K562 (cell line): ENCODE measurements around the gene IQCN. TPM values are rescaled to one million over a fixed set of nuclear protein-coding genes. Genes with fewer than 3 reads are reported as not detected.
A peak's percentile ranks its signal among the peaks of the same experiment; 100 is the strongest.

Source experiments
- ATF7 ChIP-seq: fragments of 450-650 bp; IDR thresholded peaks from 2 replicates; pipeline ENCODE4 v1.7.1; 2014; ENCODE audit warnings: mild to moderate bottlenecking, moderate library complexity
- C11orf30 ChIP-seq: fragments of 450-650 bp; IDR thresholded peaks from 2 replicates; pipeline ENCODE4 v1.6.1; 2016; ENCODE audit warnings: low read depth, mild to moderate bottlenecking
- CHD4 ChIP-seq: fragments of 200-600 bp; sonication (generic); IDR thresholded peaks from 3 replicates; pipeline ENCODE4 v1.6.1; 2012; ENCODE audit warnings: low read depth, mild to moderate bottlenecking, mixed read lengths, low read length, inconsistent platforms; ENCODE audit not compliant: insufficient read depth, insufficient replicate concordance, poor library complexity, severe bottlenecking
- COPS2 ChIP-seq: fragments of 450-650 bp; conservative IDR thresholded peaks from 2 replicates; pipeline ENCODE4 v1.6.1; 2016; ENCODE audit warnings: mild to moderate bottlenecking, moderate library complexity
- FOXP1 ChIP-seq: sonication (generic); formaldehyde crosslinking; IDR thresholded peaks from 2 replicates; pipeline ENCODE4 v1.8.0; 2022; ENCODE audit warnings: mild to moderate bottlenecking, missing genetic modification reagents
- GABPB1 ChIP-seq: sonication (generic); formaldehyde crosslinking; IDR thresholded peaks from 2 replicates; pipeline ENCODE4 v1.8.0; 2022; ENCODE audit warnings: mild to moderate bottlenecking, missing genetic modification reagents
- HOMEZ ChIP-seq: fragments of 250-450 bp; sonication (Bioruptor Pico); IDR thresholded peaks from 2 replicates; pipeline ENCODE4 v1.4.0; 2020; ENCODE audit warnings: mild to moderate bottlenecking, moderate library complexity
- MAFK ChIP-seq: IDR thresholded peaks from 2 replicates; pipeline ENCODE4 v1.6.1; 2011; ENCODE audit warnings: low read length, improper control_type of control experiment
- MCM2 ChIP-seq: fragments of 450-650 bp; IDR thresholded peaks from 2 replicates; pipeline ENCODE4 v1.6.1; 2017; ENCODE audit warnings: low read depth, mild to moderate bottlenecking
- NFE2 ChIP-seq: IDR thresholded peaks from 2 replicates; pipeline ENCODE4 v1.6.1; 2014; ENCODE audit warnings: antibody characterized with exemption, low read depth
- NR4A1 ChIP-seq, 2 experiments: fragments of 250-450 bp in 1 of 2; fragments of 450-650 bp in 1 of 2; sonication (Bioruptor Pico) in 1 of 2; IDR thresholded peaks; 2 replicates each; pipeline versions ENCODE4 v1.4.0 to v1.6.1; 2016 to 2020; ENCODE audit warnings: mild to moderate bottlenecking in 2 of 2, missing compliant biosample characterization in 1 of 2, missing genetic modification characterization in 1 of 2, moderate library complexity in 1 of 2
- TSC22D4 ChIP-seq: fragments of 450-650 bp; IDR thresholded peaks from 2 replicates; pipeline ENCODE4 v1.6.1; 2016; ENCODE audit warnings: missing genetic modification characterization, missing biosample characterization, control low read depth
- UBTF ChIP-seq, 2 experiments: IDR thresholded peaks; 2 replicates each; pipeline ENCODE4 v1.6.1; 2012; ENCODE audit warnings: improper control_type of control experiment in 2 of 2, low read depth in 2 of 2, low read length in 2 of 2, borderline replicate concordance in 1 of 2
- ZNF12 ChIP-seq: sonication (generic); formaldehyde crosslinking; IDR thresholded peaks from 2 replicates; pipeline ENCODE4 v1.4.0; 2020; ENCODE audit warnings: mild to moderate bottlenecking, missing genetic modification reagents
- ZNF24 ChIP-seq: fragments of 450-650 bp; IDR thresholded peaks from 2 replicates; pipeline ENCODE4 v1.6.1; 2016
- ZNF444 ChIP-seq: fragments of 250-450 bp; sonication (Bioruptor Pico); IDR thresholded peaks from 2 replicates; pipeline ENCODE4 v1.4.0; 2020; ENCODE audit warnings: mild to moderate bottlenecking, moderate library complexity
- polyA plus RNA-seq, 8 experiments: library from polyadenylated mRNA; depleted of rRNA in 4 of 8; stranded (reverse) in 5 of 8; unstranded in 3 of 8; fragments of >200 nt; fragmentation: Nextera tagmentation in 2 of 8; fragmentation: Illumina TruSeq in 1 of 8; extraction: Ambion mirVana in 2 of 8; extraction: Trizol in 1 of 8; gene quantifications; 2 replicates each; pipeline versions ENCODE4 v1.2.1 to v1.2.3, GENCODE V29; 2011 to 2014; ENCODE audit warnings: inconsistent platforms in 1 of 8, missing spikeins in 1 of 8
- total RNA-seq, 7 experiments: library from RNA; depleted of rRNA in 6 of 7; stranded (reverse); fragments of >200 nt in 6 of 7; fragmentation: Illumina TruSeq in 2 of 7; extraction: Trizol in 2 of 7; gene quantifications; 2 replicates each; pipeline versions ENCODE4 v1.2.1 to v1.2.3, GENCODE V29; 2011 to 2021; ENCODE audit warnings: low replicate concordance in 1 of 7
- TF ChIP-seq, protein P1 (sequence below): IDR thresholded peaks from 2 replicates; pipeline ENCODE4 v1.6.1; 2011; ENCODE audit not compliant: insufficient read length; ENCODE audit errors: extremely low read depth
- TF ChIP-seq, protein P2 (sequence below): fragments of 250-450 bp; sonication (Bioruptor Pico); IDR thresholded peaks from 2 replicates; pipeline ENCODE4 v1.6.1; 2021; ENCODE audit warnings: mild to moderate bottlenecking
- TF ChIP-seq, protein P3 (sequence below): fragments of 250-450 bp; sonication (Bioruptor Pico); IDR thresholded peaks from 2 replicates; pipeline ENCODE4 v1.8.0; 2021; ENCODE audit warnings: mild to moderate bottlenecking, moderate library complexity

The IQCN gene
- total and polyA plus RNA-seq, 9 of the 15 experiments (the other 6 are each of a cell fraction or from before 2014, with no cell fraction given), result 0.01 to 0.07 (median 0.04) TPM; not detected in 3

- TF ChIP-seq FOXP1 (no peak; the same call in 1 of the 2 replicates), MAFK (peak; percentile 17; the same call in 1 of the 2 replicates), CHD4 (peak; percentile 58), GABPB1 (CRISPR knock-in tag) (no peak; the same call in 1 of the 2 replicates), ZNF444 (CRISPR knock-in tag) (no peak), ATF7 (peak; percentile 31), UBTF (IDR thresholded peaks at IDR 0.05; ENCODE audit: borderline replicate concordance in 1 of 2, low read depth in 2 of 2, low read length in 2 of 2) (peak in 1 of 2 experiments; percentile 23; a peak in 1 of 4 replicates), MCM2 (no peak), C11orf30 (no peak), COPS2 (no peak), NFE2 (no peak), NR4A1 (CRISPR knock-in tag; IDR thresholded peaks at IDR 0.05) (no peak), NR4A1 (tag; IDR thresholded peaks at IDR 0.05) (0 out of 2 replicates have a peak, but pooled peaks have one; percentile 31), TSC22D4 (tag) (no peak), ZNF12 (CRISPR knock-in tag) (no peak), HOMEZ (no peak), ZNF24 (no peak; the same call in 1 of the 2 replicates)
- TF ChIP-seq, protein P1, sequence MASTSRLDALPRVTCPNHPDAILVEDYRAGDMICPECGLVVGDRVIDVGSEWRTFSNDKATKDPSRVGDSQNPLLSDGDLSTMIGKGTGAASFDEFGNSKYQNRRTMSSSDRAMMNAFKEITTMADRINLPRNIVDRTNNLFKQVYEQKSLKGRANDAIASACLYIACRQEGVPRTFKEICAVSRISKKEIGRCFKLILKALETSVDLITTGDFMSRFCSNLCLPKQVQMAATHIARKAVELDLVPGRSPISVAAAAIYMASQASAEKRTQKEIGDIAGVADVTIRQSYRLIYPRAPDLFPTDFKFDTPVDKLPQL, result no peak
- TF ChIP-seq, protein P2, sequence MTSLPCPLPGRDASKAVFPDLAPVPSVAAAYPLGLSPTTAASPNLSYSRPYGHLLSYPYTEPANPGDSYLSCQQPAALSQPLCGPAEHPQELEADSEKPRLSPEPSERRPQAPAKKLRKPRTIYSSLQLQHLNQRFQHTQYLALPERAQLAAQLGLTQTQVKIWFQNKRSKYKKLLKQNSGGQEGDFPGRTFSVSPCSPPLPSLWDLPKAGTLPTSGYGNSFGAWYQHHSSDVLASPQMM, result no peak
- TF ChIP-seq, protein P3, sequence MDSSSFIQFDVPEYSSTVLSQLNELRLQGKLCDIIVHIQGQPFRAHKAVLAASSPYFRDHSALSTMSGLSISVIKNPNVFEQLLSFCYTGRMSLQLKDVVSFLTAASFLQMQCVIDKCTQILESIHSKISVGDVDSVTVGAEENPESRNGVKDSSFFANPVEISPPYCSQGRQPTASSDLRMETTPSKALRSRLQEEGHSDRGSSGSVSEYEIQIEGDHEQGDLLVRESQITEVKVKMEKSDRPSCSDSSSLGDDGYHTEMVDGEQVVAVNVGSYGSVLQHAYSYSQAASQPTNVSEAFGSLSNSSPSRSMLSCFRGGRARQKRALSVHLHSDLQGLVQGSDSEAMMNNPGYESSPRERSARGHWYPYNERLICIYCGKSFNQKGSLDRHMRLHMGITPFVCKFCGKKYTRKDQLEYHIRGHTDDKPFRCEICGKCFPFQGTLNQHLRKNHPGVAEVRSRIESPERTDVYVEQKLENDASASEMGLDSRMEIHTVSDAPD (CRISPR knock-in tag), result no peak
These were observed 18.8 kb upstream of the IQCN start (continued) for GRCh38 chr19:18292810-18293641.
